Uterus (tissue), 4 donors: Measurements from ENCODE around the gene CCDC38. TPM values are rescaled to one million over a fixed set of nuclear protein-coding genes. Genes with fewer than 3 reads are reported as not detected.

ENCODE experiments used
- DNase-seq, 2 donors: peaks; one replicate each; pipeline ENCODE4 v3.0.0-alpha.2; 2019 to 2020
- H3K27ac ChIP-seq, 2 donors: fragments of 200-600 bp; sonication (generic); 1 replicate in 1 of 2; 2 replicates in 1 of 2; pipeline ENCODE4 v1.5.1; 2016 to 2018
- H3K27me3 ChIP-seq, 2 donors: fragments of 200-600 bp; sonication (generic); one replicate each; pipeline ENCODE4 v1.5.1; 2018 to 2019; ENCODE audit warnings: control low read depth in 1 of 2
- H3K36me3 ChIP-seq, 2 donors: fragments of 200-600 bp; sonication (generic); one replicate each; pipeline ENCODE4 v1.5.1; 2019; ENCODE audit warnings: control low read depth in 1 of 2
- H3K4me1 ChIP-seq, 2 donors: fragments of 200-600 bp; sonication (generic); one replicate each; pipeline ENCODE4 v1.5.1; 2018 to 2019; ENCODE audit warnings: control low read depth in 1 of 2
- H3K4me3 ChIP-seq, 2 donors: fragments of 200-600 bp; sonication (generic); 1 replicate in 1 of 2; 2 replicates in 1 of 2; pipeline ENCODE4 v1.5.1; 2018 to 2019; ENCODE audit warnings: mild to moderate bottlenecking in 1 of 2
- H3K9me3 ChIP-seq, 2 donors: fragments of 200-600 bp; sonication (generic); one replicate each; pipeline ENCODE4 v1.5.1; 2019; ENCODE audit warnings: control low read depth in 1 of 2
- POLR2A ChIP-seq, 2 donors: fragments of 450-650 bp; IDR thresholded peaks; one replicate each; pipeline ENCODE4 v1.6.1; 2016; ENCODE audit warnings: antibody characterized with exemption in 2 of 2, mild to moderate bottlenecking in 1 of 2, moderate library complexity in 1 of 2
- intact Hi-C: fragments of 100-400 bp; cut with DNase I; formaldehyde crosslinking; loops from one replicate; pipeline ENCODE4 v1.15.1; 2023; ENCODE audit warnings: low total_unique reads
- total RNA-seq, 4 donors: library from RNA; depleted of rRNA in 3 of 4; stranded (reverse); fragments of >200 nt in 3 of 4; gene quantifications; one replicate each; pipeline versions ENCODE4 v1.1.0 to v1.2.4, GENCODE V29; 2014 to 2023
- TF ChIP-seq, protein P1 (sequence below), 4 experiments: fragments of 200-600 bp in 2 of 4; fragments of 450-650 bp in 2 of 4; sonication (generic) in 2 of 4; IDR thresholded peaks; one replicate each; pipeline ENCODE4 v1.5.1; 2016 to 2019; ENCODE audit warnings: antibody characterized with exemption in 4 of 4, mild to moderate bottlenecking in 2 of 4, moderate library complexity in 1 of 4
- donor health status: DM: yes; HTN: yes; CAD: no.

The CCDC38 gene
- total RNA-seq, 4 donors from 2014 or later: 0.49 TPM; not detected in 3

DNA sequence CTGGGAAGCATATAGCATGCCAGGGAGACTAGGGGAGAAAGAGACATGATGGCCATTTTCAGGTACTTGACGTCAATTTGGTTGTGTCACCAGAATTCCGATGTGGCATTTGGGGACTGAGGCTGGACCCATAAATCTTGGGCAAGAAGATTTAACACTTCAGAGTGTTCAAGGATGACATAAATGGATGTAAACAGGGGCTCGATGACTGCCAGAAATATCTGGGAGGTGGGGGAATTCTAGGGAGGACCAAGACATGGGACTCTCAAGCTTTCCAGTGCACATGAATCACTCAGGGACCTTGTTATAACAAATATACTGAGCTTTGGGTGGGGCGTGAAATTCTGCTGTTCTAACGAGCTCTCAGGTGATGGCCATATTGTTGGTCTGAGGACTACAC is 35.9 kb upstream of the CCDC38 start:
- TF ChIP-seq, protein P1, sequence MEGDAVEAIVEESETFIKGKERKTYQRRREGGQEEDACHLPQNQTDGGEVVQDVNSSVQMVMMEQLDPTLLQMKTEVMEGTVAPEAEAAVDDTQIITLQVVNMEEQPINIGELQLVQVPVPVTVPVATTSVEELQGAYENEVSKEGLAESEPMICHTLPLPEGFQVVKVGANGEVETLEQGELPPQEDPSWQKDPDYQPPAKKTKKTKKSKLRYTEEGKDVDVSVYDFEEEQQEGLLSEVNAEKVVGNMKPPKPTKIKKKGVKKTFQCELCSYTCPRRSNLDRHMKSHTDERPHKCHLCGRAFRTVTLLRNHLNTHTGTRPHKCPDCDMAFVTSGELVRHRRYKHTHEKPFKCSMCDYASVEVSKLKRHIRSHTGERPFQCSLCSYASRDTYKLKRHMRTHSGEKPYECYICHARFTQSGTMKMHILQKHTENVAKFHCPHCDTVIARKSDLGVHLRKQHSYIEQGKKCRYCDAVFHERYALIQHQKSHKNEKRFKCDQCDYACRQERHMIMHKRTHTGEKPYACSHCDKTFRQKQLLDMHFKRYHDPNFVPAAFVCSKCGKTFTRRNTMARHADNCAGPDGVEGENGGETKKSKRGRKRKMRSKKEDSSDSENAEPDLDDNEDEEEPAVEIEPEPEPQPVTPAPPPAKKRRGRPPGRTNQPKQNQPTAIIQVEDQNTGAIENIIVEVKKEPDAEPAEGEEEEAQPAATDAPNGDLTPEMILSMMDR (IDR thresholded peaks at IDR 0.05): no peak
- TF ChIP-seq POLR2A (IDR thresholded peaks at IDR 0.05): no peak
- Histone ChIP-seq H3K36me3 (no peaks in the 10 kb centered on the region), H3K27ac (no peak overlapping the region), H3K27me3 (no peaks in the 10 kb centered on the region), H3K4me1 (no peaks in the 10 kb centered on the region), H3K4me3 (no peak overlapping the region), H3K9me3 (no peaks in the 10 kb centered on the region)
- DNase-seq: no peak
- intact Hi-C loops: no loop called here

DNA sequence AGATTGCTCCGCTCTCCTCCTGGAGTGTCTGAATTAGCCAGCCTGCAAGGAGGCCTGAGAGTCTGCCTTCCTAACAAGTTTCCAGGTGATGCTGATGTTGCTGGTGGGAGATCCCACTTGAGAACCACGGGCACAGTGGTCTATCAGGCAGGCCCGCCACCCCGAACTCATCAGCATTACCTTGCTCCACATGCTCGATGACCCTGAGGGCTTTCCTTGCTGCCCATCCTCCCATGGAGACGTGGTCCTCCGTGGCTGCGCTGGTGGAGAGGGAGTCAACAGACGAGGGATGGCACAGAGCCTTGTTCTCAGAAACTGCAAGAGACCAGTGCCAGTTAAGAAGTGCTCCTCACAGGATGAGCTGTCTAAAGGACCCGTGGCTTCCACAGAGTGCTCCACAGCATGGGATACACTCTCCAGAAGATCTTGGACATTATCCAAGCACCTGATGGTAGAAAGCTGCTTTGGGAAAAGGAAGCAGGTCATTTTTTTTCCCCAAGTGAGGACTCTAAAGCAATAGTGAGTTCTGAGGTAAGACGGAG is 35.4 kb upstream of the CCDC38 start:
- Histone ChIP-seq H3K4me1 (no peaks in the 10 kb centered on the region), H3K36me3 (no peaks in the 10 kb centered on the region), H3K4me3 (no peak overlapping the region), H3K27me3 (no peaks in the 10 kb centered on the region), H3K27ac (no peak overlapping the region), H3K9me3 (no peaks in the 10 kb centered on the region)
- intact Hi-C loops: no loop called here
- no peak for TF ChIP-seq POLR2A (IDR thresholded peaks at IDR 0.05)
- TF ChIP-seq, protein P1 (IDR thresholded peaks at IDR 0.05): no peak
- no peak for DNase-seq

DNA sequence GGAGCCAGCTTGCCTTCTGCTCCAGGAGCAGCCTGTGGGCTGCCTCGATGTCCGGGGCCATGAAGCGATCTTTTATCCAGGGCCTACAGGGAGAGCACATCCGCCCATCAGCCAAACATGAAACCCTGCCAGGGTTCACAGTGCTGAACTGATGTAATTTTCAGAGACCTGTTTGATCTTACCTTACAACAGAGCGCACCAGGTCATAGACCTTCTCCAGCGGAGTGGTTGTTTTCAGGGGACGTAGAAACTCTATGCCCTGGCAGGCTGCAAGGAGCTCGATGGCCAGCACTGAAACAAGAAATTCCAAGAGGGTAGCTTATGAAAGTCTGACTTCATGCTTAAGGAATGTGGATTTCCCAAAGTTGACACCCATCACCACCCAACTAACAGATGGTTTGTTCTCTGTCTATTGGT is 34.0 kb upstream of the CCDC38 start:
- Histone ChIP-seq H3K36me3 (no peaks in the 10 kb centered on the region), H3K27ac (no peak overlapping the region), H3K4me3 (no peak overlapping the region), H3K9me3 (no peaks in the 10 kb centered on the region), H3K27me3 (no peaks in the 10 kb centered on the region), H3K4me1 (no peaks in the 10 kb centered on the region)
- no peak for TF ChIP-seq POLR2A (IDR thresholded peaks at IDR 0.05)
- TF ChIP-seq, protein P1 (IDR thresholded peaks at IDR 0.05): no peak
- no peak for DNase-seq
- intact Hi-C loops: no loop called here

DNA sequence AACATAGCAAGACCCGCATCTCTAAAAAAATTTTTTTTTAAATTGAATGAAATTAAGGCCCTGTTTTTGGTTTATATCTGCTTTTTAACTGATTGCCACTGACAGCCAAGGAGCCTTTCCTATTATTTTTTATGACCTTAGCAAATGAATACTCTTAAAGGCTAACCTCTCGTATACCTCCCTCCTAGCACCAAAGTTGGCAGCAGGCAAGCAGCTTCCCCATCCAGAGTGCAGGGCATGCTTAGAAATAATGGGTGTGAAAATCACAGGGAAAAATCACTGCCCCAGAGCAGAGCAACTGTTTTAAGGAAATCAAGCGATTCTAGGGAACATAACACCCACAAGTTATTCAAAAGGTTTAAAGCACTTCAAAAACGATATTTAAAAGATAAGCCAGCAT is 33.1 kb upstream of the CCDC38 start:
- no peaks in the 10 kb centered on the region for H3K9me3 ChIP-seq
- intact Hi-C loops: no loop called here
- no peaks in the 10 kb centered on the region for H3K27me3 ChIP-seq
- TF ChIP-seq, protein P1 (IDR thresholded peaks at IDR 0.05): no peak
- H3K27ac ChIP-seq: no peak overlapping the region
- H3K36me3 ChIP-seq: no peaks in the 10 kb centered on the region
- no peak for DNase-seq
- H3K4me3 ChIP-seq: no peak overlapping the region
- no peaks in the 10 kb centered on the region for H3K4me1 ChIP-seq

GRCh38 chr12:95974358-95974757 is 31.9 kb upstream of the CCDC38 start:
- H3K27me3 ChIP-seq: no peaks in the 10 kb centered on the region
- DNase-seq: no peak
- intact Hi-C loops: no loop called here
- no peaks in the 10 kb centered on the region for H3K36me3 ChIP-seq
- H3K4me3 ChIP-seq: no peak overlapping the region
- H3K4me1 ChIP-seq: no peaks in the 10 kb centered on the region
- H3K27ac ChIP-seq: no peak overlapping the region
- H3K9me3 ChIP-seq: no peaks in the 10 kb centered on the region
- no peak for TF ChIP-seq POLR2A (IDR thresholded peaks at IDR 0.05)
- TF ChIP-seq, protein P1 (IDR thresholded peaks at IDR 0.05): no peak
